Suppressor macrophage (primary cell): ENCODE data around the gene SOX1.

Source experiments
- DNase-seq, 4 experiments: peaks; one replicate each; pipeline ENCODE4 v3.0.0-alpha.2; 2020 to 2022

The SOX1 gene

DNA sequence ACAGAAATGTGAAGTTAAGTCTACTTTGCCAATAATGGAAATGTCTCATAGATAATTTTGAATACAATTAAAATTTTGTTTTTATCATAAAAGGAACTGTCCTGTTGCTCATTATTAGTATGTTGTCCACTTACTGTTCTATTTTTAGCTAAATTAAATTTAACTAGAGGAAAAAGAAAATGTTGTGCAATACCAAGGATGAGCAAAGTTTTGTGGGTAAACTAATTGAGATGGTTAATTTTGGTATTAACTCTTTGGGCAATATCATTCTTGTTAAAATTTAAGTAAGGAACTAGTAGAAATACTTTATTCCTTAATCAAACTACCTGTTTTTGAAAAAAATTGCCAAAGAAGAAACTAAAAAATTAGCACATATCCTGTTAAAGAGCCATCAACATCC lies 43.5 kb downstream of the SOX1 start:
- no peak for DNase-seq

- no peak for DNase-seq
Observed at GRCh38 chr13:112111239-112111857, 44.4 kb downstream of the SOX1 start.

- DNase-seq, result no peak
Observed at GRCh38 chr13:112112534-112113276, 45.8 kb downstream of the SOX1 start.

DNA sequence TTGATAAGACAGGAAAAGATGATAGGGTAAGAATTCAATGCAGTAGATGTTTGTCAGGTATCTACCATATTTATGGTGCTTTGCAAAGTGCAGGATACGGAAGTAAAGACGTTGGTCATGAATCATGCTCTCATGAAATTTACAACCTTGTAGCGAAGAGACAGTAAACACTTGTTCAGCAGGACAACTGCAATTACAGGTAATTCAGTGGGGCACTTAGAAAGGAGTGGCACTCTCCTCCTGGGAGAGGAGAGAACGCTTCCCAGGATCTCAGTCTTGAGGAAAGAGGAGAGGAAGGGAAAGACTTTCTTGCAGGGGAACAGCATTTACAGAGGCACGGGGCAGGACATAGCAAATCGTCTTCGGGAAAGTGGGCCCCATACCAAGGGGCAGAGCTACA lies 46.4 kb downstream of the SOX1 start:
- no peak for DNase-seq

- no peak for DNase-seq
Observed at GRCh38 chr13:112113851-112114250, 46.9 kb downstream of the SOX1 start.

DNA sequence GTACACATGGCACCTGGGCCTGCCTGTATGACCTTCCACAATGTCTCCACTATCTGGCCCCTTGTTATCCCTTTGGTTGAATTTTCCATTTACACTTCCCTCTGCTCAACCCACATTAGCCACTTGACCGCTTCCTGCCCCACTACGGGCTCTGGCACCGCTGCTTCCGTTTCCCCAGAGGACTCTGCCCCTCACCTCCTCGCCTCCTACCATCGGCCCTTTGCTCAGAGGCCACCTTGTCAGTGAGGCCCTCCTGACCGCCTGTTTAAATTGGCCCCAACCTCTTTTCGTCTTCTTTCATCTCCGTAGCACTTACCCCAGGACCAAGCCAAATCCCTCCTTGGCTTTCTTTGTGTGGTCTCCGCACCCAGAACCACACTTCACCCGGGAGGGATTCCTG lies 47.4 kb downstream of the SOX1 start:
- DNase-seq, result no peak

- no peak for DNase-seq
Observed at GRCh38 chr13:112115403-112116091, 48.6 kb downstream of the SOX1 start.

GRCh38 chr13:112116187-112116950 lies 49.4 kb downstream of the SOX1 start:
- no peak for DNase-seq

- no peak for DNase-seq
Observed at GRCh38 chr13:112117258-112117954, 50.5 kb downstream of the SOX1 start.

GRCh38 chr13:112117955-112118302 lies 51.0 kb downstream of the SOX1 start:
- no peak for DNase-seq

DNA sequence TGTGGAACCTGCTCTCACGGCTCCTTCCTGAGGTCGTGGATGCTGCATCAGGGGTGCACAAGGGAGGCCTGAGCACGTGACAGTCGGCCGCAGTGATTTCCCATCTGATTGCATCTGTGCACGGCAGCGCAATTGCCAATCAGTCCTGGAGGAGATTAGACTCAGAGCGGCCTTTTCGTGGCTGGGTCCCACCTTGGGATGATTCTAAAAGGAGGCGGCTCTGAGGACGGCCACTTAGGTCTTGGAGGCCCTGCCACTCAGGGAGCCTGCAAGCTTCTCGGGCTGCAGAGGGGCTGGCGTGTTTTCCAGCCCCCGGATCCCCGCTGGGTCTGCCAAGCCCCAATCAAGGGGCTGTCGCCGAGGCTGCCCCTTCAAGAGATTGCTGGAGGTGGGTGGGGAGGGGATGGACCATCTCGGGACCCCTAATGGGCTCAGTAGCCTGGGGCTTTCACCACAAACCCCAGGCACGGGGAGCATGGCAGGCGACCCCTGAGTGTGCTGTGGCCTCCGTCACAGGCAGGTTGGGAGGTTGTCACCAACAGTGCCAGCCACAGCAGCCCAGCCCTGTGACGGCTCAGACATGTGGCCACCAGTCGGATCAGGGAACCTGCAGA lies 51.6 kb downstream of the SOX1 start:
- no peak for DNase-seq

GRCh38 chr13:112119192-112120030 lies 52.5 kb downstream of the SOX1 start:
- no peak for DNase-seq

DNA sequence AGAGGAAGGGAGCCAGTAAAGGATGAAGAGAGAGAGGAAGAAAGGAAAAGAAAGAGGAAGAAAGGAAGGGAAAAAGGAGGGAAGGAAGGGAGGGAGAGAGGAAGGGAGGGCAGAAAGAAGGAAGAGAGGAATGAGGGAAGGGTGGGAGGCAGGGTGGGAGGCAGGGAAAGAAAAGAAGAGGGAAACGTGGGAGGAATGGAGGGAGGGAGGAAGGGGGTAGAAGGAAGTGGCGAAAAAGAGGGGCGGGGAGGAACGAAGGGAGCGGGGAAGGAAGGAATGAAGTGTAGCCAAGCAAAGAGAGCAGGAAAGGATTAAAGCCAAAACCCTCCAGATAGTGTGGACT lies 53.1 kb downstream of the SOX1 start:
- no peak for DNase-seq
